Colonic mucosa (tissue), 4 donors: ENCODE results near the gene ZNF99. TPM values are rescaled to one million over a fixed set of nuclear protein-coding genes. Genes with fewer than 3 reads are reported as not detected.
"Not testable (repeated sequence)": the region's sequence is repeated elsewhere in the genome, so short reads cannot be mapped to it uniquely, and the experiment has no call there.

ENCODE experiments used
- DNase-seq: peaks from one replicate; pipeline ENCODE4 v3.0.0-alpha.2; 2020
- H3K27ac ChIP-seq: fragments of 200-600 bp; one replicate; pipeline ENCODE4 v1.8.0; 2021
- H3K27me3 ChIP-seq: fragments of 200-600 bp; one replicate; pipeline ENCODE4 v1.8.0; 2021
- H3K36me3 ChIP-seq: fragments of 200-600 bp; one replicate; pipeline ENCODE4 v1.8.0; 2021
- H3K4me1 ChIP-seq: fragments of 200-600 bp; one replicate; pipeline ENCODE4 v1.8.0; 2021; ENCODE audit warnings: mild to moderate bottlenecking
- H3K4me3 ChIP-seq: fragments of 200-600 bp; one replicate; pipeline ENCODE4 v1.8.0; 2021
- H3K9ac ChIP-seq, 2 donors: one replicate each; pipeline ENCODE4 v1.7.0; 2013; ENCODE audit warnings: control low read depth in 2 of 2, low read depth in 2 of 2, low read length in 2 of 2
- H3K9me3 ChIP-seq: fragments of 200-600 bp; one replicate; pipeline ENCODE4 v1.8.0; 2021
- intact Hi-C: fragments of 100-400 bp; cut with DNase I; formaldehyde crosslinking; loops from one replicate; pipeline ENCODE4 v1.14.1; 2022
- total RNA-seq, 2 donors: library from RNA; stranded (reverse); fragmentation: NEBNext Ultra II Directional in 1 of 2; extraction: Animal tissue kit (Norgen Biotek cat#: 25700) in 1 of 2; gene quantifications; one replicate each; pipeline ENCODE4 v1.2.1, GENCODE V29; 2021
- TF ChIP-seq, protein P1 (sequence below): fragments of 200-600 bp; IDR thresholded peaks from one replicate; pipeline ENCODE4 v1.8.0; 2022; ENCODE audit warnings: antibody characterized with exemption, mild to moderate bottlenecking
- donor health status: healthy.
- donor health status: DM: no; HTN: no; CAD: no.
- donor health status: DM: no; HTN: no; CAD: no.

Gene ZNF99
- total RNA-seq, 2 donors from 2014 or later, result not detected

DNA sequence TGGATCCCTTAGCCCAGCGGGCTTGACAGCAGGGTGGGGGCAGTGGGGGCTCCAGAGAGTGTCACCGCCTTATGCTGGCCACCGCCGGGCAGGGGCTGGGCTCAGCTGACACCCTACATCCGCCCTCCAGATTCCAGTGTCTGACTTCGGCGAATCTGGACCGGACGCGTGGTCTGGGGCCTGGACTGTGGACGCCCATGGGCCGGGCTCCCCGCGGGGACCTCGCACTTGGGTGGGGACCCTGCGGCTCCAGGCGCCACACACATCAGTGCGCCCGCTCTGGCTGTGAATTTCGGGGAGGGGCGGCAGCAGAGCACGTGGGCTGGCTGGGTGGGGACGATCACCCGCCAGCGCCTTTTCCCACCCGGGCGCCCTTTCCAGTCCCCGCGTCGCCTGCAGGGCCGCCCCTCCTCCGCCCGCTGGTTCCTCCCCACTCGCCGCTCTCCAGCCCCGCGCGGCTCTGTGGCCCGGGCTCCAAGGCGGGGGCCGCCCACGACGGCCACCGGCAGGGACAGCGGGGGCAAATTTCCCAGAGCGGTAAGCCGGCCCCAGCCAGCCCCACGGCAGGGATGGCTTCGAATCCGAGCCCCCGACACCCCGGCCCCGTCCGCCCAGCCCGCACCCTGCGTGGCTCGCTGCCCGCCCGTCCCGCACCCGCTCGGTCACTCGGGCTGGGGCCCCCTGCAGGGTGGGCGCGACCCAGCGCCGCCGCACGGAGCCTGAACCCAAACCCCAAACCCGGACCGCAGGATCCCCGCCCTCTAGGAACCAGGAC lies 23.3 kb upstream of the ZNF99 start:
- TF ChIP-seq, protein P1, sequence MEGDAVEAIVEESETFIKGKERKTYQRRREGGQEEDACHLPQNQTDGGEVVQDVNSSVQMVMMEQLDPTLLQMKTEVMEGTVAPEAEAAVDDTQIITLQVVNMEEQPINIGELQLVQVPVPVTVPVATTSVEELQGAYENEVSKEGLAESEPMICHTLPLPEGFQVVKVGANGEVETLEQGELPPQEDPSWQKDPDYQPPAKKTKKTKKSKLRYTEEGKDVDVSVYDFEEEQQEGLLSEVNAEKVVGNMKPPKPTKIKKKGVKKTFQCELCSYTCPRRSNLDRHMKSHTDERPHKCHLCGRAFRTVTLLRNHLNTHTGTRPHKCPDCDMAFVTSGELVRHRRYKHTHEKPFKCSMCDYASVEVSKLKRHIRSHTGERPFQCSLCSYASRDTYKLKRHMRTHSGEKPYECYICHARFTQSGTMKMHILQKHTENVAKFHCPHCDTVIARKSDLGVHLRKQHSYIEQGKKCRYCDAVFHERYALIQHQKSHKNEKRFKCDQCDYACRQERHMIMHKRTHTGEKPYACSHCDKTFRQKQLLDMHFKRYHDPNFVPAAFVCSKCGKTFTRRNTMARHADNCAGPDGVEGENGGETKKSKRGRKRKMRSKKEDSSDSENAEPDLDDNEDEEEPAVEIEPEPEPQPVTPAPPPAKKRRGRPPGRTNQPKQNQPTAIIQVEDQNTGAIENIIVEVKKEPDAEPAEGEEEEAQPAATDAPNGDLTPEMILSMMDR, result no peak
- no peak overlapping the region for H3K9ac ChIP-seq
- DNase-seq, result no peak
- H3K36me3 ChIP-seq, result no peaks in the 10 kb centered on the region
- H3K4me3 ChIP-seq, result no peak overlapping the region
- H3K9me3 ChIP-seq, result no peaks in the 10 kb centered on the region
- intact Hi-C loops, result no loop called here
- H3K4me1 ChIP-seq, result no peaks in the 10 kb centered on the region
- no peaks in the 10 kb centered on the region for H3K27me3 ChIP-seq
- no peak overlapping the region for H3K27ac ChIP-seq

DNA sequence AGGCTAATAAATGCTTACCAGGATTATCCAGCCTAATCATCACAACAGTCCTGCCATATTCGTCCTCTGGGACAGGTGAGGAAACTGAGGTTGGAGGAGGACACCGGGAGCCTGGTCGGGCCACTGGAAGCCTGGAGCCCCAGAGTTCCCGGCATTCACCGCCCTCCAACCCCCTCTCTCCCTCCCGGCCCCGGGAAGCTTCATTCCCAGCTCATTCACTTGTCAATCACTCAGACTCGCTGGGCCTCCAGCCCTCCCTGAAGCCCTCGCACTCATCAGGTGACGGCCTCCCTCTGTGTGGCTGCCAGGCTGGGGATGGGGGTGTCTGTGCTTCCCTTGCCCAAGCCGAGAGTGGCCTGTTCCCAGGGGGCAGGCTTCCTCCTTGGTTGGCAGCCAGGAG lies 22.5 kb upstream of the ZNF99 start:
- no peak overlapping the region for H3K4me3 ChIP-seq
- intact Hi-C loops, result no loop called here
- DNase-seq, result no peak
- H3K27me3 ChIP-seq, result no peaks in the 10 kb centered on the region
- H3K9ac ChIP-seq, result no peak overlapping the region
- H3K9me3 ChIP-seq, result no peaks in the 10 kb centered on the region
- H3K4me1 ChIP-seq, result no peaks in the 10 kb centered on the region
- H3K36me3 ChIP-seq, result no peaks in the 10 kb centered on the region
- TF ChIP-seq, protein P1, result no peak
- no peak overlapping the region for H3K27ac ChIP-seq

DNA sequence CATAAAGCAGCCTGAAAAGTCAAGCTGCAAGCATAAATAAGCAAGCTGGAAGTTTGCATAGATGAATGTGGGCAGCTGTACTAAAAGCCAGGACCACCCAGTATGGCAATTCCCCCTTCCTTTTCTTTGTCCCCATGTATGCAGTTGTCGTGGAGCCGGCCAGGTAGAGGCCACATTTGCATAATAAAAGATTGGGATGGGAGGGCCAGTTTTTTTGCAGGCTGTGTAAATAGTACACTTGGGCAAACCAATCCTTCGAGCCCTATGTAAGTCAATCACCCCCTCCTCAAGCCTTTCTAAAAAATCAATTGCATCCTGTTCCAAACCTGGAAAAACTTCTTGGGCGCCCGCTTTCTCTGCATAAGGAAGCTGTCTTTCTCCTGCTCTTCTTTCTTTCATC lies 13.1 kb upstream of the ZNF99 start:
- intact Hi-C loops, result no loop called here
- Histone ChIP-seq H3K4me3 (no peak overlapping the region), H3K27me3 (no peaks in the 10 kb centered on the region), H3K4me1 (no peaks in the 10 kb centered on the region), H3K9me3 (no peaks in the 10 kb centered on the region), H3K27ac (no peak overlapping the region), H3K9ac (no peak overlapping the region), H3K36me3 (no peaks in the 10 kb centered on the region)
- TF ChIP-seq, protein P1, result no peak
- no peak for DNase-seq

DNA sequence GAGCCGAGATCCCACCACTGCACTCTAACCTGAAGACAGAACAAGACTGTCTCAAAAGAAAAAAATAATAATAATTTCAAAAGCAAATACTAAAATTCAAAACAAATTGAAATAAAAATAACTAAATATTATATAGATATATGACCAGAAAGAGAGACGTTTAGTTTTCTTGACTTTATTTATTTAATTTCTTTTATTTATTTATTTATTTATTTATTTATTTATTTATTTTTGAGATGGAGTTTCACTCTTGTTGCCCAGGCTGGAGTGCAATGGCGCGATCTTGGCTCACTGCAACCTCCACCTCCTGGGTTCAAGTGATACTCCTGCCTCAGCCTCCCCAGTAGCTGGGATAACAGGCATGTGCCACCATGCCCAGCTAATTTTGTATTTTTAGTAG lies 8.9 kb upstream of the ZNF99 start:
- H3K27ac ChIP-seq, result not testable (repeated sequence)

DNA sequence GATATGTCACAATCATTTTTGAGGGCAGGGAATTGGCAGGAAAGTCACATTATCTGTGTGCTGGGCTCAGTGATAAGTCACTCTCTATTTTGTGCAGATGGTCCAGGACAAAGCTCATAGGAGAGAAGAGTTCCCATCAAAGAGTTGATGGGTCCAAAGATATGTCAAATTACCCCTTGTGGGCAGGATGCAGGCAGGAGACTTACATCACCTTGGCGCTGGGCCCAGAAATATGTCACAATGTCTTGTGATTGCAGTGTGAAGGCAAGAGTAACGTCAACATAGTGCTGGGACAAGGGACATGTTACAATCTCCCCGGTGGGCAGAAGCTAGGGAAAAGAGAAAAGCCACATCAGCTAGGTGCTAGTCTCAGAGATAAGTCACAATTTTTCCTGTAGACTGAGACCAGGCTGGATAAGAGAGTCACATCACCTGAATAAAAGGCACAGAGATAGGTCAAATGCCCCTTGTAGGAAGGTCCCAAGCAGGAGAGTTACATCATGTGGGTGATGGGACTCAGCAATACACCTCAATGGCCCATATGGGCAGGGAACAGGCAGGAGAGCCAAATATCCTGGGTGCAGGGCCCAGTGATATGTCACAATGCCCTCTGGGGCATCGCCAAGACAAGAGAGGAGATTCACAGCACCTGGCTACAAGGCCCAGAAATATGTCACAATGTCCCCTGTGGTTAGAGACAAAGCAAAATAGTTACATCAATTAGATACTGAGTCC lies 47.9 kb downstream of the ZNF99 start:
- intact Hi-C loops, result no loop called here
- Histone ChIP-seq H3K36me3 (no peaks in the 10 kb centered on the region), H3K9me3 (no peaks in the 10 kb centered on the region), H3K27me3 (no peaks in the 10 kb centered on the region), H3K4me3 (no peak overlapping the region), H3K27ac (no peak overlapping the region), H3K9ac (no peak overlapping the region), H3K4me1 (no peaks in the 10 kb centered on the region)
- no peak for DNase-seq
- TF ChIP-seq, protein P1, result no peak

More for the DNA sequence above, 8.9 kb upstream of the ZNF99 start:
- H3K4me3 ChIP-seq, H3K36me3 ChIP-seq, H3K4me1 ChIP-seq, DNase-seq, H3K9me3 ChIP-seq, H3K27me3 ChIP-seq, intact Hi-C loops, H3K9ac ChIP-seq: not testable (repeated sequence)

DNA sequence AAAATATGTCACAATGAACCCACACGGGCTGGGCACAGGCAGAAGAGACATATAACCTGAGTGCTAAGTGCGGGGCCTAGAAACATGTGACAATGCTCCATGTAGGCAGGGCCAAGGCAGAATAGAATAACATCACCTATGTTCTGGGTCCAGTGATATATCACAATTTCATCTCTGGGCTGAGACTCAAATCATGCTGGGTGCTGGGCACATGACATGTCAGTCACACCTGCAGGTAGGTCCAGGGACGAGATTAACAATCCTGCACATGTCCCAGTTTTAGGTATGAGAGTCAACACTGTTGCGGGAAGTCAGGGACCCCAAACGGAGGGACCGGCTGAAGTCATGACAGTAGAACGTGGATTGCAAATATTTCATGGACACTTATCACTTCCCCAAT lies 50.3 kb downstream of the ZNF99 start:
- Histone ChIP-seq H3K36me3 (no peaks in the 10 kb centered on the region), H3K4me1 (no peaks in the 10 kb centered on the region), H3K4me3 (no peak overlapping the region), H3K27ac (no peak overlapping the region), H3K9me3 (no peaks in the 10 kb centered on the region), H3K9ac (no peak overlapping the region), H3K27me3 (no peaks in the 10 kb centered on the region)
- TF ChIP-seq, protein P1, result no peak
- intact Hi-C loops, result no loop called here
- no peak for DNase-seq

DNA sequence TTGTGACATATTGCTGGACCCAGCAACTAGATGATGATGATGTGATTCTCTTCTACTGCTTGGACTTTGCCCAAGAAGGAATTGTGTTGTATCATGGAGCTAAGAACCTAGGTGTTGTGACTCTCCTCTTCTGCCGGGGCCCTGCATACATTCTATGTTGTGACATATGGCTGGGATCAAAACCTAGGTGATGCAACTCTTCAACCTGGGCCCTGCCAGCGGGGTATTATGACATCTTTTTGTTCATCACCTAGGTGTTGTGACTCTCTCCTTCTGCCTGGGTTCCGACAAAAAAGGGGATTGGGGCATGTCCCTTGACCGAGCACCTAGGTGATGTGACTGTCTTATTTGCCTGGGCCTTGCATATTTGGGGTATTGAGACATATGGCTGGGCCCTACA lies 55.7 kb downstream of the ZNF99 start:
- DNase-seq, H3K9me3 ChIP-seq, H3K27ac ChIP-seq, H3K36me3 ChIP-seq, H3K4me1 ChIP-seq, H3K27me3 ChIP-seq, H3K4me3 ChIP-seq, intact Hi-C loops, H3K9ac ChIP-seq: not testable (repeated sequence)

DNA sequence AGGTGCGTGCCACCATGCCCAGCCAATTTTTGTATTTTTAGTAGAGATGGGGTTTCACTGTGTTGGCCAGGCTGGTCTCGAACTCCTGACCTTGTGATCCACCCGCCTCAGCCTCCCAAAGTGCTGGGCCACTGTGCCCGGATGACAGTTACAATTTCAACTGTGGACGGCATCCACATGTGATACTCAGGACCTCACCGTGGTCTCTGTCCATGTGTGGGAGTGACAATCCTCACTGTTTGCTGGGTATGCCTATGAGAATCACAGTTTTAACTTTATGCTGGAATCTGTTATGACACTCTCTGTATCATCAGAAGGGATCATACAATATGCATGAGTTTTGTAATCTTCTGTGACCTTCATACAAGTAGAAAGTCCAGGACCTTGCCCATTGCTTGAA lies 62.4 kb downstream of the ZNF99 start:
- H3K9me3 ChIP-seq, H3K4me3 ChIP-seq, H3K4me1 ChIP-seq, intact Hi-C loops, H3K27me3 ChIP-seq, H3K27ac ChIP-seq, DNase-seq, H3K36me3 ChIP-seq, H3K9ac ChIP-seq: not testable (repeated sequence)
